ENCODE results near the gene RASAL3. TPM values are rescaled to one million over a fixed set of nuclear protein-coding genes. Genes with fewer than 3 reads are reported as not detected.

RASAL3 gene
- total and polyA plus RNA-seq, 2 of the 8 experiments (the other 6 are each of a cell fraction or from before 2014, with no cell fraction given): 0.19 to 0.63 TPM

DNA sequence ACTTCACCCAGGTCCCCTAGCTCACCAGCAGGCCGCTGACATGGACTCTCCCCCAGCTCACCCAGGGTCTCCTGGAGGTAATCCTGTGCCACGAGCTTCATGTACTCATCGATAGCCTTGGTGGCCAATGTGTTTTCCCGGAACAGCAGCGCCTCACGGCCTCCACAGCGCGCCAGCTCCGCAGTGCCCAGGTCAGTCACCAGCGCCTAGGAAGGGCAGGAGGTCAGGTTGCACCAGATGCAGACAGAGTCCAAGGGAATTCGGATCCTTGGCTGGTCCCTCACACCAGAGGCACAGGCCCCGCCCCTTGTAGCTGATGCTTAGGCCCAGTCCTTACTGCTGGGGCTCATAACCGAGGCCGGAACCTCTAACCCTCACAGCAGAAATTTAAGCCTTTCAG is 7.9 kb downstream of the RASAL3 start (continued):
- TF ChIP-seq, protein P1, sequence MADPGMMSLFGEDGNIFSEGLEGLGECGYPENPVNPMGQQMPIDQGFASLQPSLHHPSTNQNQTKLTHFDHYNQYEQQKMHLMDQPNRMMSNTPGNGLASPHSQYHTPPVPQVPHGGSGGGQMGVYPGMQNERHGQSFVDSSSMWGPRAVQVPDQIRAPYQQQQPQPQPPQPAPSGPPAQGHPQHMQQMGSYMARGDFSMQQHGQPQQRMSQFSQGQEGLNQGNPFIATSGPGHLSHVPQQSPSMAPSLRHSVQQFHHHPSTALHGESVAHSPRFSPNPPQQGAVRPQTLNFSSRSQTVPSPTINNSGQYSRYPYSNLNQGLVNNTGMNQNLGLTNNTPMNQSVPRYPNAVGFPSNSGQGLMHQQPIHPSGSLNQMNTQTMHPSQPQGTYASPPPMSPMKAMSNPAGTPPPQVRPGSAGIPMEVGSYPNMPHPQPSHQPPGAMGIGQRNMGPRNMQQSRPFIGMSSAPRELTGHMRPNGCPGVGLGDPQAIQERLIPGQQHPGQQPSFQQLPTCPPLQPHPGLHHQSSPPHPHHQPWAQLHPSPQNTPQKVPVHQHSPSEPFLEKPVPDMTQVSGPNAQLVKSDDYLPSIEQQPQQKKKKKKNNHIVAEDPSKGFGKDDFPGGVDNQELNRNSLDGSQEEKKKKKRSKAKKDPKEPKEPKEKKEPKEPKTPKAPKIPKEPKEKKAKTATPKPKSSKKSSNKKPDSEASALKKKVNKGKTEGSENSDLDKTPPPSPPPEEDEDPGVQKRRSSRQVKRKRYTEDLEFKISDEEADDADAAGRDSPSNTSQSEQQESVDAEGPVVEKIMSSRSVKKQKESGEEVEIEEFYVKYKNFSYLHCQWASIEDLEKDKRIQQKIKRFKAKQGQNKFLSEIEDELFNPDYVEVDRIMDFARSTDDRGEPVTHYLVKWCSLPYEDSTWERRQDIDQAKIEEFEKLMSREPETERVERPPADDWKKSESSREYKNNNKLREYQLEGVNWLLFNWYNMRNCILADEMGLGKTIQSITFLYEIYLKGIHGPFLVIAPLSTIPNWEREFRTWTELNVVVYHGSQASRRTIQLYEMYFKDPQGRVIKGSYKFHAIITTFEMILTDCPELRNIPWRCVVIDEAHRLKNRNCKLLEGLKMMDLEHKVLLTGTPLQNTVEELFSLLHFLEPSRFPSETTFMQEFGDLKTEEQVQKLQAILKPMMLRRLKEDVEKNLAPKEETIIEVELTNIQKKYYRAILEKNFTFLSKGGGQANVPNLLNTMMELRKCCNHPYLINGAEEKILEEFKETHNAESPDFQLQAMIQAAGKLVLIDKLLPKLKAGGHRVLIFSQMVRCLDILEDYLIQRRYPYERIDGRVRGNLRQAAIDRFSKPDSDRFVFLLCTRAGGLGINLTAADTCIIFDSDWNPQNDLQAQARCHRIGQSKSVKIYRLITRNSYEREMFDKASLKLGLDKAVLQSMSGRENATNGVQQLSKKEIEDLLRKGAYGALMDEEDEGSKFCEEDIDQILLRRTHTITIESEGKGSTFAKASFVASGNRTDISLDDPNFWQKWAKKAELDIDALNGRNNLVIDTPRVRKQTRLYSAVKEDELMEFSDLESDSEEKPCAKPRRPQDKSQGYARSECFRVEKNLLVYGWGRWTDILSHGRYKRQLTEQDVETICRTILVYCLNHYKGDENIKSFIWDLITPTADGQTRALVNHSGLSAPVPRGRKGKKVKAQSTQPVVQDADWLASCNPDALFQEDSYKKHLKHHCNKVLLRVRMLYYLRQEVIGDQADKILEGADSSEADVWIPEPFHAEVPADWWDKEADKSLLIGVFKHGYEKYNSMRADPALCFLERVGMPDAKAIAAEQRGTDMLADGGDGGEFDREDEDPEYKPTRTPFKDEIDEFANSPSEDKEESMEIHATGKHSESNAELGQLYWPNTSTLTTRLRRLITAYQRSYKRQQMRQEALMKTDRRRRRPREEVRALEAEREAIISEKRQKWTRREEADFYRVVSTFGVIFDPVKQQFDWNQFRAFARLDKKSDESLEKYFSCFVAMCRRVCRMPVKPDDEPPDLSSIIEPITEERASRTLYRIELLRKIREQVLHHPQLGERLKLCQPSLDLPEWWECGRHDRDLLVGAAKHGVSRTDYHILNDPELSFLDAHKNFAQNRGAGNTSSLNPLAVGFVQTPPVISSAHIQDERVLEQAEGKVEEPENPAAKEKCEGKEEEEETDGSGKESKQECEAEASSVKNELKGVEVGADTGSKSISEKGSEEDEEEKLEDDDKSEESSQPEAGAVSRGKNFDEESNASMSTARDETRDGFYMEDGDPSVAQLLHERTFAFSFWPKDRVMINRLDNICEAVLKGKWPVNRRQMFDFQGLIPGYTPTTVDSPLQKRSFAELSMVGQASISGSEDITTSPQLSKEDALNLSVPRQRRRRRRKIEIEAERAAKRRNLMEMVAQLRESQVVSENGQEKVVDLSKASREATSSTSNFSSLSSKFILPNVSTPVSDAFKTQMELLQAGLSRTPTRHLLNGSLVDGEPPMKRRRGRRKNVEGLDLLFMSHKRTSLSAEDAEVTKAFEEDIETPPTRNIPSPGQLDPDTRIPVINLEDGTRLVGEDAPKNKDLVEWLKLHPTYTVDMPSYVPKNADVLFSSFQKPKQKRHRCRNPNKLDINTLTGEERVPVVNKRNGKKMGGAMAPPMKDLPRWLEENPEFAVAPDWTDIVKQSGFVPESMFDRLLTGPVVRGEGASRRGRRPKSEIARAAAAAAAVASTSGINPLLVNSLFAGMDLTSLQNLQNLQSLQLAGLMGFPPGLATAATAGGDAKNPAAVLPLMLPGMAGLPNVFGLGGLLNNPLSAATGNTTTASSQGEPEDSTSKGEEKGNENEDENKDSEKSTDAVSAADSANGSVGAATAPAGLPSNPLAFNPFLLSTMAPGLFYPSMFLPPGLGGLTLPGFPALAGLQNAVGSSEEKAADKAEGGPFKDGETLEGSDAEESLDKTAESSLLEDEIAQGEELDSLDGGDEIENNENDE (IDR thresholded peaks at IDR 0.05; ENCODE audit: insufficient replicate concordance, low read length): no peak

All from H1 (cell line).